ENCODE results near the gene GCNT4.

The GCNT4 gene

DNA sequence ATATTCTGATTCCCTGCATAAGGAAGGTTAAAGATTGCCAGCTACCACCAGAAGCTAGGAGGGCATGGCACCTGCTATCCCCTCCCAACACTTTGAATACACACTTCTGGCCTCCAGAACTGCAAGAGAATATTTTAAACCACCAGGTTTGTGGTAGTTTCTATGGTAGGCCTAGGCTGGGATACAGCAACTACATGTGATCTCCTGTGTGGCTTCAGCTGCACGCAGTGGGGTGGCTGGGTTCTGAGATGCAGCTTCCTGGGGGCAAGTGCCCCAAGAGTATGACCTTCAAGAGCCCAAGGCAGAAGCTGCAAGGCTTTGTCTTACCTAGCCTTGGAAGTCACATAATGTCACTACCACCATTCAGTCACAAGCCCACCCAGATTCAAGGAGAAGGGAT lies 39.6 kb downstream of the GCNT4 start:
- DNase-seq = no peak

DNA sequence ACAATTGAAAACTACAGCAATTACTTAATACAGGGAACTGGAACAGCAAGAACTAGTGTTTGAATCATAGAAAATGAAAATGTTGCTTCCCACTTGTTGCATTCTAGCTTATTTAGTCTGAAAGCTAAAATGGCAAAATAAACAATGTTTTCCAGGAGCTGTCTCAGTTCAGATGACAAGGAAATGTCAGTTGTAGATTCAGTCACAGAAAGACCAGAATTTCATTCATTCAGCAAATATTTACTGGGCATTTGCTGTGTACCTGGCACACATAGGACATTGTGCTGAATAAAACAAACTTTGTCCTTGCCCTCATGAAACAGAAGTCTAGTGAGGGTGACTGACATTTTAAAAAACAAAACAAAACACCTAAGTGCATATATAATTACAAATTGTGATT lies 41.5 kb downstream of the GCNT4 start:
- no peak for DNase-seq

DNA sequence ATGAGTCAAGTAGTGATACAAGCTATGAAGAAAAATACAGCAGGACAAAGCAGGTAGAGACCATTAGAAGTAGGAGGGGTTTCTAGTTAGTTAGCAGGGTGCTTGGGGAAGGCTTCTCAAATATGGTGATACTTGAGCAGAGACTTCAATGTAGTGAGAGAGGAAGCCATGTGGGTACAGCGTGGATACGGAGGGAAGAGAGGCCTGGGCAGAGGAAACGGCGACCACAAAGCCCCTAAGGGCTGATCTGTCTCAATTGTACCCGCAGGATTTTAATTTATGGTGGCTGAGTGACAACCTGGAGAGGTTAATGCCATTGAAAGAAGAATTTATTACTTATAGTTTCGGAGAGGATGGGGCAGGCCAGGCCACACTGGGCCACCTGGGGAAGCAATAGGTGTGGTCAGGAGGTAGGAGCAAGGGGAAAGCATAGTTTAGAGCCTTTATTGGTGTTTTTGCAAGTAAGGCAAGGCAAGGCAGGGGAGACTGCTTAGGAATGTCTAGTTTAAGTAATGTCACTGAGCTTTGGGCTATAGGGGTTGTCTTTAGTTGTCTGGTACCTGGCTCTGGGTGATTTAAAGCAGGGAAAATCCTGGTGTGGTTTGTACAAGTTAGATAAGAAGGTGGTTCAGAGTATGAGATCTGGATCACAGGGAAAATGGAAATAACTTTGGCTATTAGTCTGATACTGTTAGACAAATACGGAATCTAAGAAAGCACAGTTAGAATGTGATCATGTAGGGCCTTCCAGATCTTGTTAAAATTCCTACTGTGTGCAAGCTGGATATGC lies 42.6 kb downstream of the GCNT4 start:
- no peak for DNase-seq

DNA sequence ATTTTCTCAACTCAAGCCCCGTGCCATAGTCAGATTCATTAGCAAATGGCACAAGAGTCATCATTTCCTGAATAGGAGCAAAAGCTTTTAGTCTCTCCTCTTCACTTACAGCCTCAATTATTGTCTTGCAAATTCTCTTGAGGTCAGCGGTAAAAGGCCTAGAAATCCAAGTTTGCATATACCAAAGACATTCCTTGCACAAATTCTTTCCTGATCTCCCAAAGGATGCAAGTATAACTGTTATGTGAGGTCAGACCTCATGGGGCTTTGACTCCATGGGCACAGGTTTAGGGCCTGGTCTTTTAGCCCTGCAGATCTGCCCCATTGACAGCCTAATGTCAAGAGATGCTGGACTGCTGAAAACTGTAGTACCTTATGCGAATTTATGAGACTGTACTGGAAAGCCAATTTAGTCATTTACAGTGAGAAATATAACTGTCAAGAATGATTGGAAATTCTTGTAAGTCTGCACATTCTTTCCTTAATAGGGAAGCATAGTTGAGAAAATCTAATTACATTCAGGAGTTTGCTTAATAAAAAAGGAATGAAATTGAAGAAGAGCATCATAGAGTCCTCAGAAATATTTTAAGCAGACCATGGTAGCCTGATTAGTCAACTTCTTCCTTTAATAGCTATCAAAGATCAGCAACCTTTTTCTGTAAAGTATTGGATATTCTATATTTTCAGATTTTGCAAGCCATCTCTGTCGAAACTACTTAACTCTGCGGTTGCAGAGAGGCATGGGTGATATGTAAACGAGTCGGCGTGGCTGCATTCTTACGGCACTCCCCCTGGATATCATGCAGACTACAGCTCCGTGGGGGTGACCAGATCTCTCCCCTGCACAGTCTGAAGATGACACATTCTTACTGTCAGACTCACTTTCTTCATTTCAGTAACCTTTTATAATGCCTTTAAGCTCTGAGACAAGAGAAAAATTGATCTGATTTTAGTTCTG lies 45.2 kb downstream of the GCNT4 start:
- DNase-seq = no peak

DNA sequence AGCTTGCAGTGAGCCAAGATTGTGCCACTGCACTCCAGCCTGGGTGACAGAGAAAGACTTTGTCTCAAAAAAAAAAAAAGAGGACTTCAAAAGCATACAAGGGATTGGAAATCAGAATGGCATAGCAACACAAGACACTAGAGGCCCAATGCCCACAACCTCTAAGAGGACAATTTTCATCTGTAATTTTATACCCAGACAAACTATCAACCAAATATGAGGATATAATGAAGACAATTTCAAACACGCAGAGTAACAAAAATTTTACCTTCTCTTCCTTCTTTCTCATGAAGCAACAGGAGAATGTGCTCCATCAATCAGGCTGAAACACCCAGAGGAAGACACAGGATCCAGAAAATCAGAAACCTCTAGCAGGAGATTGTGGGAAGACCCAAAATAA lies 46.8 kb downstream of the GCNT4 start:
- DNase-seq = no peak

Measured in OCI-M1 (cell line).